Thyroid gland (tissue), 4 donors: ENCODE measurements around the gene ABTB2. TPM values are rescaled to one million over a fixed set of nuclear protein-coding genes. Genes with fewer than 3 reads are reported as not detected.
A peak's percentile ranks its signal among the peaks of the same experiment; 100 is the strongest.

ENCODE experiments used
- DNase-seq, 2 donors: peaks; one replicate each; pipeline ENCODE4 v3.0.0-alpha.2; 2019
- H3K27ac ChIP-seq, 3 donors: fragments of 200-600 bp; sonication (generic); 1 replicate in 2 of 3; 2 replicates in 1 of 3; pipeline ENCODE4 v1.5.1; 2016 to 2019; ENCODE audit warnings: mild to moderate bottlenecking in 1 of 3, moderate library complexity in 1 of 3
- H3K27me3 ChIP-seq: fragments of 200-600 bp; sonication (generic); one replicate; pipeline ENCODE4 v1.5.1; 2019
- H3K36me3 ChIP-seq, 2 donors: fragments of 200-600 bp; sonication (generic); one replicate each; pipeline ENCODE4 v1.5.1; 2016 to 2019
- H3K4me1 ChIP-seq, 2 donors: fragments of 200-600 bp; sonication (generic); one replicate each; pipeline ENCODE4 v1.5.1; 2017 to 2019
- H3K4me3 ChIP-seq, 3 donors: fragments of 200-600 bp; sonication (generic); replicated peaks in 1 of 3; 1 replicate in 2 of 3; 2 replicates in 1 of 3; pipeline ENCODE4 v1.5.1; 2016; ENCODE audit warnings: mild to moderate bottlenecking in 1 of 3
- H3K9me3 ChIP-seq: fragments of 200-600 bp; sonication (generic); one replicate; pipeline ENCODE4 v1.5.1; 2017
- CTCF ChIP-seq, 6 experiments: fragments of 200-600 bp in 3 of 6; fragments of 450-650 bp in 3 of 6; sonication (generic) in 3 of 6; IDR thresholded peaks; one replicate each; pipeline ENCODE4 v1.5.1; 2016 to 2019; ENCODE audit warnings: antibody characterized with exemption in 6 of 6, mild to moderate bottlenecking in 2 of 6, inconsistent platforms in 1 of 6, moderate library complexity in 1 of 6
- POLR2A ChIP-seq, 2 donors: fragments of 450-650 bp; IDR thresholded peaks; one replicate each; pipeline ENCODE4 v1.6.1; 2017; ENCODE audit warnings: antibody characterized with exemption in 2 of 2, mild to moderate bottlenecking in 2 of 2, moderate library complexity in 1 of 2
- WGBS, 2 donors: methylation state at CpG; one replicate each; pipeline ENCODE4 v1.1.5; 2017; 5-methylcytosine and 5-hydroxymethylcytosine counted together
- intact Hi-C: fragments of 100-400 bp; cut with DNase I; formaldehyde crosslinking; loops from one replicate; pipeline ENCODE4 v1.15.1; 2023
- total RNA-seq, 4 donors: library from RNA; depleted of rRNA; stranded (reverse); fragments of >200 nt; gene quantifications; one replicate each; pipeline ENCODE4 v1.2.3, GENCODE V29; 2016

ABTB2 gene
- total RNA-seq, 4 donors from 2014 or later = 1.2 to 5.0 (median 3.3) TPM

- TF ChIP-seq CTCF (IDR thresholded peaks at IDR 0.05) = no peak
- TF ChIP-seq POLR2A (IDR thresholded peaks at IDR 0.05) = no peak
- DNase-seq = peak; percentile 14 to 36
- WGBS, 2 donors = 81 to 83% methylated on average over 8 to 10 of the region's 16 CpGs
- no peaks in the 10 kb centered on the region for H3K36me3 ChIP-seq
- intact Hi-C loops = no loop called here
- H3K27me3 ChIP-seq = no peaks in the 10 kb centered on the region
- no peak overlapping the region for H3K4me3 ChIP-seq
- peak overlapping the region in 1 of 3 donors; percentile 43 for H3K27ac ChIP-seq
- no peaks in the 10 kb centered on the region for H3K9me3 ChIP-seq
- H3K4me1 ChIP-seq = peaks cover 11 to 23% of the 10 kb centered on the region in 2 donors
These were observed 203.5 kb downstream of the ABTB2 start for GRCh38 chr11:34154059-34154875.

- peaks cover 11 to 23% of the 10 kb centered on the region in 2 donors for H3K4me1 ChIP-seq
- H3K36me3 ChIP-seq = peaks cover 6 to 15% of the 10 kb centered on the region in 2 donors
- no peaks in the 10 kb centered on the region for H3K27me3 ChIP-seq
- intact Hi-C loops = no loop called here
- 94 to 98% methylated on average over 11 to 12 of the region's 18 CpGs for WGBS, 2 donors
- DNase-seq = no peak
- H3K4me3 ChIP-seq = no peak overlapping the region
- H3K27ac ChIP-seq = no peak overlapping the region
- no peaks in the 10 kb centered on the region for H3K9me3 ChIP-seq
- TF ChIP-seq POLR2A (IDR thresholded peaks at IDR 0.05) (no peak), CTCF (IDR thresholded peaks at IDR 0.05) (no peak)
These were observed 205.6 kb downstream of the ABTB2 start for GRCh38 chr11:34151916-34152845.

GRCh38 chr11:34151166-34151565, 206.6 kb downstream of the ABTB2 start:
- peaks cover 11 to 23% of the 10 kb centered on the region in 2 donors for H3K4me1 ChIP-seq
- 97 to 98% methylated on average over 5 of the region's 5 CpGs for WGBS, 2 donors
- peaks cover 14 to 26% of the 10 kb centered on the region in 2 donors for H3K36me3 ChIP-seq
- no peak for DNase-seq
- intact Hi-C loops = no loop called here
- H3K27ac ChIP-seq = no peak overlapping the region
- H3K9me3 ChIP-seq = no peaks in the 10 kb centered on the region
- no peak overlapping the region for H3K4me3 ChIP-seq
- H3K27me3 ChIP-seq = no peaks in the 10 kb centered on the region
- TF ChIP-seq POLR2A (IDR thresholded peaks at IDR 0.05) (no peak), CTCF (IDR thresholded peaks at IDR 0.05) (no peak)

- TF ChIP-seq CTCF (IDR thresholded peaks at IDR 0.05) (no peak), POLR2A (IDR thresholded peaks at IDR 0.05) (no peak)
- Histone ChIP-seq H3K27ac (no peak overlapping the region), H3K27me3 (no peaks in the 10 kb centered on the region), H3K4me3 (no peak overlapping the region), H3K36me3 (peaks cover 20 to 31% of the 10 kb centered on the region in 2 donors), H3K4me1 (peaks cover 9 to 17% of the 10 kb centered on the region in 2 donors), H3K9me3 (no peaks in the 10 kb centered on the region)
- 83 to 89% methylated on average over 6 of the region's 6 CpGs for WGBS, 2 donors
- no peak for DNase-seq
- intact Hi-C loops = no loop called here
These were observed 207.2 kb downstream of the ABTB2 start for GRCh38 chr11:34150494-34151151.
